Measurements from ENCODE around the gene RYR1.
A peak's percentile ranks its signal among the peaks of the same experiment; 100 is the strongest.
"Not testable (repeated sequence)": the region's sequence is repeated elsewhere in the genome, so short reads cannot be mapped to it uniquely, and the experiment has no call there.

The RYR1 gene

DNA sequence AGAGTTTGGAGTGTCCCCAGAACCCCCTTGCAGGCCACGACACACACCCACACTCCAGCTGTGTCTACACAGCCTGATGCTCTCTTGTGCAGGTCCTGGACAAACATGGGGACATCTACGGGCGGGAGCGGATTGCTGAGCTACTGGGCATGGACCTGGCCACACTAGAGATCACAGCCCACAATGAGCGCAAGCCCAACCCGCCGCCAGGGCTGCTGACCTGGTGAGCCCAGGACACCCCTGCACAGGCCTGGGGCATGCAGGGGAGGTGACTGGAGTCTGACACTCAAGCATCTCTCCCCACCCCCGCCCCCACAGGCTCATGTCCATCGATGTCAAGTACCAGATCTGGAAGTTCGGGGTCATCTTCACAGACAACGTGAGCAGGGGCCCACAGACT is 144.3 kb downstream of the RYR1 start:
- no peak for DNase-seq

DNA sequence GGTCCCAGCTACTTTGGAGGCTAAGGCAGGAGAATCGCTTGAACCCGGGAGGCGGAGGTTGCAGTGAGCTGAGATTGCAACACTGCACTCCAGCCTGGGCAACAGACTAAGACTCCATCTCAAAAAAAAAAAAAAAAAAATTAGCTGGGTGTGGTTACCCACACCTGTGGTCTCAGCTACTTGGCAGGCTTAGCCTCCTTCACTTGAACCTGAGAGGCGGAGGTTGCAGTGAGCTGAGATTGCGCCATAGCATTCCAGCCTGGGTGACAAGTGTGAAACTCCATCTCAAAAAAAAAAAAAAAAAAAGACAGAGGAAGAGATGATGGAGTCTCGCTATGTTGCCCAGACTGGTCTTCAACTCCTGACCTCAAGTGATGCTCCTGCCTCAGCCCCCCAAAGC is 145.8 kb downstream of the RYR1 start:
- DNase-seq, result not testable (repeated sequence)

DNA sequence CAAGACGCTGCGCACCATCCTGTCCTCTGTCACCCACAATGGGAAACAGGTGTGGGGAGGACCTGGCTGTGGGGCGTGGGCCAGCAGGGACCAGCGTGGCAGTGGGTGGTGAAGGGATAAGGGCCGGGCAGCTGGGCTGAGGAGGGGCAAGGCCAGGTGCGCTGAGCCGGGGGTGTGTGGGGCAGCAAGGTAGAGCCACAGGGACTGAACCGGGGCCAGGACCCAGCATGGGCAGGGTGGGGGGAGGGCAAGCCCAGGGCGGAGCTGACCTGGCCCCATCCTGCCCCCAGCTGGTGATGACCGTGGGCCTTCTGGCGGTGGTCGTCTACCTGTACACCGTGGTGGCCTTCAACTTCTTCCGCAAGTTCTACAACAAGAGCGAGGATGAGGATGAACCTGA is 146.6 kb downstream of the RYR1 start:
- DNase-seq, result no peak

DNA sequence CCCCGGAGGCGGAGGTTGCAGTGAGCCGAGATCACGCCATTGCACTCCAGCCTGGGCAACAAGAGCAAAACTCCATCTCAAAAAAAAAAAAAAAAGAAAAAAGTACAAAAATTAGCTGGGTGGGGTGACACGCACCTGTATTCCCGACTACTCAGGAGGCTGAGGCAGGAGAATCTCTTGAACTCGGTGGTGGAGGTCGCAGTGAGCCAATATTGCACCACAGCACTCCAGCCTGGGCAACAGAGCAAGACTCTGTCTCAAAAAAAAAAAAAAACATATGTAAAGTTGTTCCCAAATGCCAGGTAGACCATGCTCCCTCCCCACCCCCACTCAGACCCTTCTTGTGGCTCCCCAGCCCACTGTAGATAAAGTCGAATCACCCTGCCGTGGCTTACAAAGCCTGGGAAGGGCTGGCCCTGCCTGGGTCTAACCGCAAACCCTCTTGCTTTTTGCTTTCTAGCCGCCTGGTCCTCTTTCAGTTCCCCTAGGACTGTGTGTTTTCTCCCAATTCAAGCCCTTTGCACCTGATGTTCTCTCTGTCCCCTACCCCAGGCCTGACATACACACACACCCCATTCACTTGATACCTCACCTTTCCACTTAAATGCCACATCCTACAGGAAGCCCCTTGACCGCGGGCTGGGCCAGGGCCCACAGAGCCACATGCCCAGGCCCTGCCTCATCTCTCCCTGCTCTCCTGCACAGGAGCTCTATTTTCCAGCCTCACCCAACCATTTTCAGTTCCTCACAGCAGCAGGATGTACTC is 149.9 kb downstream of the RYR1 start:
- no peak for DNase-seq

DNA sequence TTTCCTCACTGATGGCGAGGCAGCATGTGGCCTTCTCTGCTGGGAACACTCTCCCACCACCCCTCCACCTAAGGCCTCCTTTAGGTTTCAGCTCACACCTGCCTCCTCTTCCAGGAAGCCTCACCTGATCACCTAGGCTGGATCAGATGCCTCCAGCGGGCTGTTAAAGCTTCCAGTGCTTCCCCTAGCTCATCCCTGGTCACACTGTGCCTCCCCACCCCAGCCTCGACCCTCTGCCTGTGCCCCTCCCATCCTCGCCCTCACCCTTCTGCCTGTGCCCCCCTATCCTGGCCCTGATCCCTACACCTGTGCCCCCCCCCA is 150.5 kb downstream of the RYR1 start:
- no peak for DNase-seq

DNA sequence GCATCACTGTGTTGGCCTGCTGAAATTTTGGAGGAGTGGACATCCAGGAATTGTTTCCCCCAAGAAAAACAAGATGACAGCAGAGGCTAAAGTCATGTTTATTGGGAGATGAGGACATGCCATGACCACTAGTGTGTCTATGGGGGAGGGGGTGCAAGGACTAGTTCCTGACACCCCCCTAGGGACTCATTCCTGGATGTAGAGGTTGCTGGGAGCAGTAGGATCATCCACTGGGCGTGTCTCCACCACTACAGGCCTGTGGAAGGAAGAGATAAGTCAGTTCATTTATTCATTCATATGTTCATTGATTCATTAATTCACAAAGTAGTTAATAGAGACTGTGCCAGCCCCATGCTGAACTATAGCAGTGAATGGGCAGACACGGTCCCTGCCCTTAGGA is 154.1 kb downstream of the RYR1 start:
- DNase-seq, result no peak

DNA sequence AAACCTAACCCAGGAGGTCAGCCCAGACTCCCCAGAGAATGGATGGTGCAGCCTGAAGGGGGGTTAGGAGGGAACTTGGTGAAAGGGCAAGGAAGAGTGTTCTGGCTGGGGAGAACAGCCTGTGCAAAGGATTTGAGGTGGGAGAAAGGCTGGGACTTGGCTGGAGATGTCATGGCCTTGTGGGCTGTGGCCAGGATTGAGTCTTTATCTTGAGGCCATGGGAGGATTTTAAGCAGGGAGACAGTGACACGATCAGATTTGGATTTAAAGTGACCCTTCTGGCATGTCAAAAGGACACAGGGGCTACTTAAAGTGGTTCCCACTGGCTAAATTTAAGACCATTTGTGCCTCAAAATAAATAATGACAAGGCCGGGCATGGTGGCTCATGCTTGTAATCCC is 154.6 kb downstream of the RYR1 start:
- no peak for DNase-seq

DNA sequence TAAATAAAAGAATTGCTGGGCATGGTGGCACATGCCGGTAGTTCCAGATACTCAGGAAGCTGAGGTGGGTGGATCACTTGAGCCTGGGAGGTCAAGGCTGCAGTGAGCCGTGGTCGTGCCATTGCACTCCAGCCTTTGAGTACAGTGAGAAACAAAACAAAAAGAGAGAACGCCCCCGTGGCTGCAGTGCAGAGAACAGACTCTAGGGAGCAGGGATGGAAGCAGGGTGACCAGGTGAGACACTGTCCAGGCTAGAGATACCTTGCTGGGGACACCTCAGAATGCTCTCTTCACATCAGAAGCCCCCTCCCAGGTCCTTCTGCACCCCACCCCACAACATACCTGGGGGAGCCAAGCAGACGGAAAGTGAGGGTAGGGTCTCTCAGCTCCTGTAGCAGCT is 159.4 kb downstream of the RYR1 start:
- no peak for DNase-seq

DNA sequence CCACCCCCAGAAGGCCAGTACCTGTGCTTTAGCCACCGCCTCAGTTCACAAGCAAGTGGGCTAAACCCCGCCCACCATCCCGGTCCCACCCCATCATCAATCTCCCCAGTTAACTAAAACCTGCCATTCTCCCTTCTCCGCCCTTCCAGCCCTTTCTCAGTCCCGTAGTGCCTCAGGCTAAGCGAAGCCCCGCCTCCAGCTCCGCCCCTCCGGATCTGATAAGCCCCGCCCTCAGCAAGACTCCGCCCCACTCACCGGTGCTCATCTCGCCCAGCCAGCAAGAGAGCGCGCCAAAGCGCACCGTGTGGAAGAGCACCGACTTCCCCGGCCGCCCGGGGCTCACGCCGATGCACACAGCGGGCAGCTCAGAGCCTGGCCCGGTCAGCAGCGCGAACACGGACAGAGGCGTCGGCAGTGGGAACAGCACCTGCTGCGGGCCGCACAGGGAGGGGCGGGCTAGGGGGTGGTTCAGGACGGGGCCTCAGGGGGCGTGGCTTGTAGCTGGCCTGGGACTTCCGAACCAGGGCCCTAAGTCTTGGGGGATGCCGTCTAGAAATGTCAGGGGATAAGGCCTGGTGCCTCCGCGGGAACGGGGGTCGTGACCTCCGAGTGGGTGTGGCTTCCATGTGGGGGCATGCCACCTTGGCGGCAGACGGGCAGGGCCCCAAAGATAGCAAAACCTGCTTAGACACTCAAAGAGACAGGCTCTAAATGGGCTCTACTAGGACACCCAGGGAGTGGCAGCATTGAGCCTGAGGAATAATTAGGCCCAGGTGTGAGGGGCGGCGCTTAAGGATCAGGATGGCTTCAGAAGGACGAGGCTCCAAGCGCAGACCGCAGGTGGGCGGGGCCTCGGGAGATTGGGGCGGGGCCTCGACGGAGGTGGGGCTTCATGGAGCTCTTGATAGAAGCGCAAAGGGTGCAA is 162.8 kb downstream of the RYR1 start:
- DNase-seq, result no peak

DNA sequence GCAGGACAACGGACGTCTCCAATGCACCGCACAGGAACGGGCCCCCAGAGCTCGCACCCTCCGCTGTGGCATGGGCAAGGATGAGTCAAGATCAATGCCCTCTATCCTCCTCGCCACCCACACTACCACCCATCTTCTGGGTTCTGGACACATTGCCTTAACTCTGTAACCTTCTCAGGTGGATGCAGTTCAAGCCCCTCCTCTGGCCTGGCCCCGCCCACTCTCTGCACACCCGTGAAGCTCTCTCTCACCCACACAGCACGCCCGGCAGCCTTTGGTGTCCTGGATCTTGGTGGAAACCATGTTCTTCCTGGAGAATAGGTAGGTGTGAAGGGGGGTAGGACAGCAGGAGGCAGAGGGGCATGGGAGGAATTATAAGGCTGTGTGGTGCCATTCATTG is 163.6 kb downstream of the RYR1 start:
- DNase-seq, result no peak

DNA sequence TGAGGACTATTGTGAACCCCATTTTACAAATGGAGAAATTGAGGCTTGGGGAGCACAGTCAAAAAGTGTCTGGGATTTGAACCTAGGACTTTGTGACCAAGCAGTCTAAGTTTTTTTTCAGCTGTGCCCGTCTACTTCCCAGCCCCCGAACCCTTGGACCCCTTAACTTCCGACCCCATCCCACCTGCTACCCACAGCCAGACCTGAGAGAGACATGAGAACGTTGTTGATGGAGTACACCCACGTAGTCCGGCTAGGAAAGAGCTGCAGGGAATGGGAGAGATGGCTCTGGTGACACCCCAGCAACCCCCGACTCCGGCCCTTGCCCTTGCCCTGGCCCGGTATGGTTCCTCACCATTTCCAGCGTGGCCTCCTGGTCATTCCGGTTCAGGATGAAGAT is 166.2 kb downstream of the RYR1 start:
- DNase-seq, result no peak

DNA sequence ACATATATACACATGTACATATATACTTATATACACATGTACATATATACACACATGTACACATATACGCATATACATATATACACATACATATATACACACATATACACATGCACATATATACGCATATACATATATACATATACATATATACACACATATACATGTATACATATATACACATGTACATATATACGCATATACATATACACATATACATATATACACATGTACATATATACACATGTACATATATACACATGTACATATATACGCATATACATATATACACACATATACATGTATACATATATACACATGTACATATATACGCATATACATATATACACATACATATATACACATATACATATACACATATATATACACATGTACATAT is 169.4 kb downstream of the RYR1 start:
- DNase-seq, result not testable (repeated sequence)

DNA sequence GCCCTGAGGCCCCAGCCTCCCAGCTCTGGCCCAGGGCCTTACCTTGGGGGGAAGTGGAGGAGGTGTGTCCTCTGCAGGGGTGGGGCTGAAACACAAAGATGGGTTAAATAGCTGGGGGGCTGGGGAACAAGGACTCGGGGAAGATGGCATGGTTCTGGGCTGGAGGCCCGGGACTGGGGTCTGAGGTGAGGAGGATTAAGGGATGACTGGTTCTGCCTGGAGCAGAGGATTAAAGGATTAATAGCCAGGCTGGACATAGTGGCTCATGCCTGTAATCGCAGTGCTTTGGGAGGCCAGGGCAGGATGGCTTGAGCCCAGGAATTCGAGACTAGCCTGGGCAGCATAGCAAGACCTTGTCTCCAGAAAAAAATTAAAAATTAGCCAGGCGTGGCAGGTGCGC is 172.6 kb downstream of the RYR1 start:
- DNase-seq, result no peak

DNA sequence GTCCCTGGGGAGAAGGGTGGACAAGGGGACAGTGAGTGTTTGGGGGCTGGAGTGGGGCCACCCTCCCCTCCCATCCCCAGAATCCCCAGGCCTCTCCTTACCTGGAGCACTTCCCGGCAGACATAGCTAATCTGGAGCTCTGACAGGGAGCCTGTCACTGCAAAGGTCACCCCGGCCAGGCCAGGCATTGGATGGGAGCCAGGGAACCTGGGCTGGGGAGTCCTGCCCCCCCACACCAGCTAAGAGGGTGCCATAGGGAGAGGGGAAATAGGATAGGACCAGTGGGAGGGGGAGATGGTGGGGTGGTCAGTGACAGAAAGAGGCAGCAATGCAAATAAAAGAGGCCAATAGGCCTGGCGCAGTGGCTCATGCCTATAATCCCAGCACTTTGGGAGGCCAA is 180.8 kb downstream of the RYR1 start:
- DNase-seq, result no peak

DNA sequence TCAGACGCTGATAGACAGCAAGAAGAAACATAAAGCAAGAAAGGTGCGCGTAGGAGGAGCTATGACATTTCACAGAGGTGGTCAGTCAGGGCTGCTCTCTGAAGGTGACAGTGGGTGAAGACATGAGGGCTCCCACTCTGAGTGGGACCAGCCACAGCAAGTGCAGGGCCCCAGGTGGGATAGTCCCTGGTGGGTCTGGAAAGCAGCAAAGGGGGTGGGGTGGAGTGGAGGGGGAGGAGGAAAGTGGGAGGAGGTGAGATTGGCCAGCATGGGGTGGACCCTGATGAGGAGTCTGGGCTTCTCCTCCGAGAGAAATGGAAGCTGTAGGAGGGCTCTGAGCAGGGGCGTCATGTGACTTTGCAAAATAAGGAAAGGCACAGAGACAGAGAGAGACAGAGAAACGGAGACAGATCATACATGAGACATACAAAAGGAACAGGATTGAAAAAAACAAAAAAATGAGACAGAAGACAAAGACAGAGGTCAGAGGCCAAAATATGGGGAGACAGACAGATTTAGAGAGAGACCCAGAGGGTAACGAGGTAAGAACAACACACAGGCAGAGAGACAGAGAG is 181.6 kb downstream of the RYR1 start:
- DNase-seq, result no peak

DNA sequence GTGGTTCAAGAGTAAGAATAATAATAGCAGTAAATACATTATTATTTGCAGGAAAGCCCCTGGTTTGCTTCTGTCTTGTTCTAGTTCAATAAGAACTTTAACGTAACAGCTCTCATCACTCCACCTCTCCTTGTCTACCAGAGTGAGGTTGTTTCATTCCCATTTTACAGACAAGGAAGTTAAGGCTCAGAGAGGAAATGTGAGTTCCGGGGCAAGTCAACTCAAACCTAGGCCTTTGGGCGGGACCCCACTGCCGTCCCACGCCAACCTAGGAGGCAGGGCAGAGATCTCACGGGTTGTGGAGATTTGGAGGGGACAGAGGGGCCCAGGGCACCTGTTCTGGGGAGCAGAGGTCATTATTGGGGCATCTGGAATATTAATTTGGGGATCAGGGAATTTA is 182.8 kb downstream of the RYR1 start:
- no peak for DNase-seq

DNA sequence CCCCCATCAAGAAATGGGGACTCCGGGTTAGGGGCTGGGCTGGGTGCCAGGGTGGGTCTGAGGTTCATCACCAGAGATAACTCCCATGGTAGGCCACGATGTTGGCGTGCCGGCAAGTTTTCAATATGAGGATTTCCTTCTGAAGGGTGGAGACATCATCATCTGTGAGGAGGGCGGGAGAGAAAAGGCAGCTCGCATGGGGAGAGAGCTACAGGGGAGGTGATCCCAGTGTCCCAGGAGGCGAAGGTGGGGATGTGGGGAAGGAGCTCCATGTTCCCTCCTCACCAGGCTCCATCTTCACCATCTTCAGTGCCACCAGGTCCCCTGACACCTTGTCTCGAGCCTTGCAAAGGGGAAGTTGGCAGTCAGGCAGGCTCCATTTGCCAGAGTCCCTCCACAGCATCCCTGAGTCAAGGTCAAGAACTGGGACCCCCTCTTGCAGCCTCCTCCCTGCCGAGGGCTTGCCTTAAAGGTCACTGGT is 183.8 kb downstream of the RYR1 start:
- DNase-seq, result no peak

DNA sequence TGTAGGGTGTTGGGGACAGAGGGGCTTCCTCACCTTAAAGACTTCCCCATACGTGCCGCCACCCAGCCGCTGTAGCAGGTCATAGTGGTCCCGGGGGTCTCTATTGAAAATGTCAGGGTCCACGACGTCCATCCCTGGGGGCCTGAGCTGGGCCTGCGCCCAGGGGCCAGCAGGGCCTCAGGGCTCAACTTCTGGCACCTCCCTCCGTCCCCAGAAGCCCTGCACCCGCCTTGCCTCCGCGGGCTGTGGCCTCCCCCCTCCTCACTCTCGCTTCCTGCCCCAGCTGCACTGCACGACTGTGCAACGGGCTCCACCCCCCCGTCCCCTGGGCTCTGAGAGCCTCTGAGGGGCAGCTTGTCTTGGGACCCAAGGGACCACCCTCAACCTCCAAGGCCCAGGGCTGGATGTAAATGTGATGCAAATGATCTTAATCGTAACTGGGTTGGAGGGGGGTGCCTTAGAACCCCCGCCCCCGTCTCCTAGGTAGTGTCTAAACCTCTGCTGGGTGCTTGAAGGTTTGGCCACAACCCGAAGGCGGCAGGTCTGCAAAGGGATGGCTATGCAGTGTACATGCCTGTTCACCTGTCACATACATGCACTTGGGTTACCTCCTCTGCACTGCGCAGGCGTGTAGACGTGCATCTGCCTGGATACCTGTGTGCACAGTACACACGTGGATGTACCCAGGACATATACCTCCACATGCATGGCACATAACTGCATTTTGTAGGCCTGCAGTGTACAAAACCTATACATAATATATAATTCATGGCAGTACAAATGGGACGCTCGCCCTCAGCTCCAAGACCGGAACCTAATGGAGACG is 184.5 kb downstream of the RYR1 start, which contains the start of gene MAP4K1:
MAP4K1 (minus strand) TSS at position 190 of the 826 bp plus-strand sequence; CDS start at position 132, 58 bp downstream.
- DNase-seq, result no peak

DNA sequence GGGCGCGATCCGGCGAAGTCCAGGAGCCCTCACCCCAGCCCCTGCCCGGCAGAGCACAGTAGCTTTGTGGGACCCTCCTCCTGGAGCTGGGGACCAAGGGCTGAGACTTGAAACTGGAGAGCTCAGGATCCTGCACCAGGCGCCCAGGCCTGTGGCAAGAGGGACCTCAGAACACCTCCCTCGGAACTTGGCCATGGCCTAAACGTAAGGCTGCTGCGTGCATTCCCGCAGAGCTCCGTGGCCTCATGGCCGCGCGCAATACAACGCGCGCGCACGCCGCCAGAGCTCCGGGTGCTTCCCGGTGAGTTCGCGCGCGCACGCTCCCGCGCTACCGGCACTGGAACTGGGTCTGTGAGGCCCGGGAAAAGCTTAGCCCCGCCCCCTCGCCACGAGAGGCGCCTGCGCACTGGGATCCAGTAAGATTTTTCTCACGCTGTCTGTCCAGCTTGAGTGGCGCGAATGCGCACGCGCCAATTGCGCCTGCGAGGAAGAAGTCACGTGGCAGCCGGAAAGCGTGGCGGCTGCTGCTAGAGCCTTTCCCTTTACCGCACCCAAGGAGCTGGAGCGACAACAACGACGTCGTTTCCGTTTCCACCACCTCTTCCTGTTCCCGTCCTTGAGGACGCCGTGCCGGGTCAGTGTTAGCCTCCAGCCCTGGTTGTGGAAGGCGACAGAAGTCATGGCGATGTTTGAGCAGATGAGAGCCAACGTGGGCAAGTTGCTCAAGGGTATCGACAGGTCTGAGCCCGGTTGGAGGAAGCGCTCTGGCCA is 185.3 kb downstream of the RYR1 start, which contains the start of gene EIF3K:
EIF3K (plus strand) TSS at position 599 of the 771 bp plus-strand sequence; CDS start at position 680, 81 bp downstream.
- peak; percentile 84 for DNase-seq

DNA sequence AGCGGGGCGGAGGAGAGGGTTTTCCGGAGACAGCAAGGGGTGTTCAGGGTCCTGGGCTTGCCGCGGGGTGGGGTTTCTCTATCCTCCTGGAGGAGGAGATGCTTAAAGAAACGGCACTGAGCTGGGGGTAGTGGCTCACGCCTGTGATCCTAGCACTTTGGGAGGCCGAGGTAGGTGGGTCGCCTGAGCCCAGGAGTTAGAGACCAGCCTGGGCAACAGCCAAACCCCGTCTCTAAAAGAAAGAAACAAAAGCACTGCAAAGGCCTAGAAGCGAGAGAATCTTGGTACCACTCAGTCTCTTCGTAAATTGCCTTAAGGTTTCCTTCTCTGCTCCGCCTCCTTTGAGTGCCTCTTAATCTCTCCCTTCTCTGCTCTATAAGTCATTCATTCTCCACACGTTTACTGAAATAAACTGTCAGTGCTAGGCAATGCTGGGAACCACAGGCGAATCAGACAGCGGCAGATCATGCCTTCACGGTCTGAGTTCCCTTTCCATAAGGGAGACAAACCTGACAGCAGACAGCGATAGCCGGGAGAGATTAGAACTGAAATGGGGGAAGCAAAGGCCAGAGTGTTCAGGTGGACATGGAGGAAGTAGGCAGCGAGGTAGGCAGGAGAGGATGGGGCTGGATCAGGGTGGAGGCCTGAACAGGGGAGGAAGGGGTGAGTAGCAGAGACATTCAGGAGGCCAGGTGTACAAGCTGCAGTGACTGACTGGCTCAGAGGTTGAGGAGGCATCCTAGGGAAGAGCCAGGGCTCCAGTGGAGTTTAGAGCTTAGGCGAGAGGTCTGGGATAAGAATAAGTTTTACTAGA is 186.1 kb downstream of the RYR1 start:
- no peak for DNase-seq

DNA sequence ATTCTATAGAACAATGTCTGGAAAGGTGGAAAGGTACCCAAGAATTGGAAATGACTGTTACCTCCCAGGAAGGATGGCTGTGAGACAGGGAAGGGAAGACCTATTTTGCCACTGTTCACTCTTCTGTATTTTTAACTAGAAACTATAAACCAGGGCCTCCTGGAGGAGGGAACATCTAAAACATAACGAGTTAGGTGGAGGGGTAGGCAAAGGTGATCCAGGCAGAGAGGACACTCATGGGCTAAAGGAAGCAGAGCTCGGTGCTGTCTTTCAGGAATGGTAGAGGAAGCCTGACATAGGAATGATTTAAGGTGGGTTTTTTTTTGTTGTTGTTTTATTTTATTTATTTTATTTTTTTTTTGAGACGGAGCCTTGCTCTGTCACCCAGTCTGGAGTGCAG is 191.3 kb downstream of the RYR1 start:
- no peak for DNase-seq
